ENCODE results near the gene FAM210B.

FAM210B gene

DNA sequence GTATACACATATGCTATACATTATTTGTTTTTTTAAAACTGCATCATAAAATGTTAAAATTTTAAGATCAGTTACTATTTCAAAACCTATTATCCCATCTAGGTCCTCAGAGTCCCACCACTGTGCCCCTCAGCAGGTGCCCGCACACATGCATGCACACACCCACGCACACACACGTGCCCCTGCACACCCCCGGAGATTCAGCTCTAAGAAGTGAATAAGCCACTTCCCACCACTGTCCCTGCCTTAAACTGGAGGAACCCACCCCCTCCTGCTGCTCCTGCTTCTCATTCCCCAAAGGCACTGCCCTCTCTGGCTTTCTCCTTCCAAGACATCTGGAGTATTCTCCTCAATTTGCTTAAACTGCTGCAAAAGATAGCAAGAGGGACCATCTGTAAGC, 5.4 kb upstream of the FAM210B start:
- Histone ChIP-seq H3K9me3 (ENCODE audit: control insufficient read depth, insufficient read depth, low read length) (no peaks in the 10 kb centered on the region), H3K27me3 (ENCODE audit: control insufficient read depth, low read length) (peaks cover 33% of the 10 kb centered on the region), H3K79me2 (ENCODE audit: control insufficient read depth, low read length) (no peaks in the 10 kb centered on the region), H3F3A (ENCODE audit: control insufficient read depth, insufficient read depth) (no peaks in the 10 kb centered on the region), H3K27ac (ENCODE audit: low read depth, low read length) (no peak overlapping the region), H3K36me3 (ENCODE audit: control insufficient read depth, low read length) (no peaks in the 10 kb centered on the region), H3K4me2 (ENCODE audit: low read length) (no peak overlapping the region), H3K4me3 (ENCODE audit: low read length) (no peak overlapping the region), H4K20me1 (ENCODE audit: control insufficient read depth, insufficient read depth, low read depth, low read length) (no peaks in the 10 kb centered on the region), H3K9me2 (replicated peaks; ENCODE audit: control insufficient read depth, low read length) (no peaks in the 10 kb centered on the region), H3K4me1 (ENCODE audit: control insufficient read depth, low read length) (no peaks in the 10 kb centered on the region)
- TF ChIP-seq EZH2phosphoT487 (IDR thresholded peaks at IDR 0.05; ENCODE audit: borderline replicate concordance, low read length): no peak
- TF ChIP-seq, protein P1, sequence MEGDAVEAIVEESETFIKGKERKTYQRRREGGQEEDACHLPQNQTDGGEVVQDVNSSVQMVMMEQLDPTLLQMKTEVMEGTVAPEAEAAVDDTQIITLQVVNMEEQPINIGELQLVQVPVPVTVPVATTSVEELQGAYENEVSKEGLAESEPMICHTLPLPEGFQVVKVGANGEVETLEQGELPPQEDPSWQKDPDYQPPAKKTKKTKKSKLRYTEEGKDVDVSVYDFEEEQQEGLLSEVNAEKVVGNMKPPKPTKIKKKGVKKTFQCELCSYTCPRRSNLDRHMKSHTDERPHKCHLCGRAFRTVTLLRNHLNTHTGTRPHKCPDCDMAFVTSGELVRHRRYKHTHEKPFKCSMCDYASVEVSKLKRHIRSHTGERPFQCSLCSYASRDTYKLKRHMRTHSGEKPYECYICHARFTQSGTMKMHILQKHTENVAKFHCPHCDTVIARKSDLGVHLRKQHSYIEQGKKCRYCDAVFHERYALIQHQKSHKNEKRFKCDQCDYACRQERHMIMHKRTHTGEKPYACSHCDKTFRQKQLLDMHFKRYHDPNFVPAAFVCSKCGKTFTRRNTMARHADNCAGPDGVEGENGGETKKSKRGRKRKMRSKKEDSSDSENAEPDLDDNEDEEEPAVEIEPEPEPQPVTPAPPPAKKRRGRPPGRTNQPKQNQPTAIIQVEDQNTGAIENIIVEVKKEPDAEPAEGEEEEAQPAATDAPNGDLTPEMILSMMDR (IDR thresholded peaks at IDR 0.05; ENCODE audit: low read depth, low read length, poor library complexity, severe bottlenecking): no peak

DNA sequence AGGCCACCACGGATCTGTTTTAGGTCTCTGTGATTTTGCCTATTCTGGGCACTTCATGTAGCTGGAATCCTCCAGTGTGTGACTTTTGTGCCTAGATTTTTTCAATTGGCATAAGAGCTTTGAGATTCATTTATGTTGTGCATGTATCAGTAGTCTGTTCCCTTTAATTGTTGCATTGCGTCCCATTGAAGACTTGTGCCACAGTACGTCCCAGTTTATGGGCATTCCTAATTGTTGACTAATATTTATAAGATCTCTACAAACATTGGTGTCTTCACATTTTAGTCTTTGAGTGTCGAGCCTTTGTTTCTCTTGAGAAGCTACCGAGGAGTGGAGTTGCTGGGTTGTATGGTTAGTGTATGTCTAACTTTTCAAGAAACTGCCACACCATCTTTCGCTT, 704 bp upstream of the FAM210B start:
- Histone ChIP-seq H3K4me1 (ENCODE audit: control insufficient read depth, low read length) (peaks cover 5% of the 10 kb centered on the region; the same call in 1 of the 2 replicates), H3K36me3 (ENCODE audit: control insufficient read depth, low read length) (no peaks in the 10 kb centered on the region), H3K9me2 (replicated peaks; ENCODE audit: control insufficient read depth, low read length) (no peaks in the 10 kb centered on the region), H3K4me3 (ENCODE audit: low read length) (no peak overlapping the region), H3K79me2 (ENCODE audit: control insufficient read depth, low read length) (no peaks in the 10 kb centered on the region), H4K20me1 (ENCODE audit: control insufficient read depth, insufficient read depth, low read depth, low read length) (no peaks in the 10 kb centered on the region), H3K27ac (ENCODE audit: low read depth, low read length) (no peak overlapping the region), H3K27me3 (ENCODE audit: control insufficient read depth, low read length) (peaks cover 26% of the 10 kb centered on the region), H3F3A (ENCODE audit: control insufficient read depth, insufficient read depth) (no peaks in the 10 kb centered on the region), H3K4me2 (ENCODE audit: low read length) (peak overlapping the region; percentile 74; the same call in 1 of the 2 replicates), H3K9me3 (ENCODE audit: control insufficient read depth, insufficient read depth, low read length) (no peaks in the 10 kb centered on the region)
- no peak for TF ChIP-seq EZH2phosphoT487 (IDR thresholded peaks at IDR 0.05; ENCODE audit: borderline replicate concordance, low read length)
- TF ChIP-seq, protein P1 (IDR thresholded peaks at IDR 0.05; ENCODE audit: low read depth, low read length, poor library complexity, severe bottlenecking): no peak

DNA sequence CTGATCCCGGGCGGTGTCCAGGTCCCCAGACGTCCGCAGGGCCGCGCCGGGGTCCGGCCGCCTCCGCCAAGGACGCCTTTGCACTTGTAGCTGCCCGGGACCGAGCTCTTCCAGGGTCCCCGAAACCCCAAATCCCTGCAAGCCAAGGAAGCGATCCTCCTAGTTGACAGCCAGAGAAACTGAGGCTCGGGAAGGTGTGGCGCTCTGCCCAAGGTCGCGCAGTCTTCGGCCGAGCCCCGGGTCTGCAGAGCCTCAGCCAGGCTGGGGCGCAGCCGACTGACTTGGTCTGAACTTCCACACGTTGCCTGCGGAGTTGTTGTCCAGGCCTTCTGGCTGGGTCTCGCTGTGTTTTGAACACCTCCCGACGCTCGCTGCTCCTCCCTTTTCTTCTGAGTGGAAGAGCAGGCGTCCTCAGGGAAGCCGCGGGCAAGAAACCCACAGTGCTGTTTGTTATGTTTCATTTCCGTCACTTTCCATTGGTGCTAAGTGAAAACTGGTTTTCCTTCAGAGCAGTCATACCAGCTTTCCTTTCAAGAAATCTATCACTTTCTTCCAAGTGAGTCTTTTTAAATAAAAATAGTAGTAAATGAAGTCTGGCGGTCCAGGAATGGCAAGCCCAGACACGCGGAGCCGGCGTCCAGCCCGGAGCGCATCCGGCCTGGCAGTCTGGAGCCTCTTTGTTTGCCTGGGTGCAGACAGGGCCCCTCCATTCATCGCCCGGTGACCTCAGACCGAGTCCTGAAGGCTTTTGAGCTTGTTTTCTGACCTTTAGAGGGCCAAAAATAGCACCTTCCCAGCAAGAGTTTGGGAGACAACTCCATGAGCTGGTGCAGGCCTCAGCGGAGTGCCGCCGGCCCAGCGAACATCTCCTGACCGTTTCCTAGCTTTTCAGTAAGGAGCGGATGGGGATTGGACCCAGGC, 698 bp downstream of the FAM210B start:
- Histone ChIP-seq H3K9me2 (replicated peaks; ENCODE audit: control insufficient read depth, low read length) (no peaks in the 10 kb centered on the region), H3K79me2 (ENCODE audit: control insufficient read depth, low read length) (no peaks in the 10 kb centered on the region), H3K4me2 (ENCODE audit: low read length) (peak overlapping the region; percentile 74), H3K27me3 (ENCODE audit: control insufficient read depth, low read length) (peaks cover 19% of the 10 kb centered on the region), H3K4me1 (ENCODE audit: control insufficient read depth, low read length) (peaks cover 5% of the 10 kb centered on the region; the same call in 1 of the 2 replicates), H4K20me1 (ENCODE audit: control insufficient read depth, insufficient read depth, low read depth, low read length) (no peaks in the 10 kb centered on the region), H3K36me3 (ENCODE audit: control insufficient read depth, low read length) (no peaks in the 10 kb centered on the region), H3F3A (ENCODE audit: control insufficient read depth, insufficient read depth) (no peaks in the 10 kb centered on the region), H3K27ac (ENCODE audit: low read depth, low read length) (no peak overlapping the region), H3K9me3 (ENCODE audit: control insufficient read depth, insufficient read depth, low read length) (no peaks in the 10 kb centered on the region), H3K4me3 (ENCODE audit: low read length) (peak overlapping the region; percentile 57)
- TF ChIP-seq, protein P1 (IDR thresholded peaks at IDR 0.05; ENCODE audit: low read depth, low read length, poor library complexity, severe bottlenecking): no peak
